RWPE2 (cell line): ENCODE measurements around the gene HPD.

Experiments used
- ATAC-seq: fragments of 200-7000 bp; cut with Tn5 transposase; 3 replicates; pipeline ENCODE4 v1.9.1; 2021; ENCODE audit warnings: low read depth
- DNase-seq: peaks from one replicate; pipeline ENCODE4 v3.0.0-alpha.2; 2020; ENCODE audit warnings: low spot score
- H3K27ac ChIP-seq: fragments of 450-650 bp; 2 replicates; pipeline ENCODE4 v1.5.1; 2017; ENCODE audit warnings: mild to moderate bottlenecking; ENCODE audit not compliant: poor library complexity, severe bottlenecking
- H3K27me3 ChIP-seq: fragments of 250-450 bp; sonication (Bioruptor Pico); 2 replicates; pipeline ENCODE4 v1.5.1; 2021; ENCODE audit warnings: mild to moderate bottlenecking, moderate library complexity; ENCODE audit not compliant: insufficient read depth, poor library complexity, severe bottlenecking
- H3K36me3 ChIP-seq: fragments of 250-450 bp; sonication (Bioruptor Pico); 2 replicates; pipeline ENCODE4 v1.5.1; 2020; ENCODE audit warnings: low read depth, mild to moderate bottlenecking, moderate library complexity
- H3K4me1 ChIP-seq: fragments of 250-450 bp; sonication (Bioruptor Pico); 2 replicates; pipeline ENCODE4 v1.5.1; 2021; ENCODE audit warnings: mild to moderate bottlenecking, moderate library complexity; ENCODE audit not compliant: insufficient read depth, poor library complexity, severe bottlenecking
- H3K4me3 ChIP-seq: fragments of 250-450 bp; sonication (Bioruptor Pico); 2 replicates; pipeline ENCODE4 v1.5.1; 2021; ENCODE audit warnings: mild to moderate bottlenecking, moderate library complexity; ENCODE audit not compliant: severe bottlenecking
- H3K9me3 ChIP-seq: fragments of 250-450 bp; sonication (Bioruptor Pico); 2 replicates; pipeline ENCODE4 v1.5.1; 2021; ENCODE audit warnings: mild to moderate bottlenecking, moderate library complexity; ENCODE audit not compliant: severe bottlenecking
- CTCF ChIP-seq: fragments of 450-650 bp; IDR thresholded peaks from one replicate; pipeline ENCODE4 v1.5.1; 2017; ENCODE audit warnings: mild to moderate bottlenecking, moderate library complexity; ENCODE audit not compliant: poor library complexity, severe bottlenecking

HPD gene

GRCh38 chr12:121800694-121801594 is 57.7 kb downstream of the HPD start:
- DNase-seq (peak; percentile 76), ATAC-seq (no peak)
- TF ChIP-seq CTCF, result no peak
- peaks cover 18% of the 10 kb centered on the region for H3K36me3 ChIP-seq
- H3K4me3 ChIP-seq, result peak overlapping the region; percentile 94
- no peaks in the 10 kb centered on the region for H3K9me3 ChIP-seq
- peak overlapping the region; percentile 100 for H3K27ac ChIP-seq
- H3K4me1 ChIP-seq, result peaks cover 36% of the 10 kb centered on the region
- H3K27me3 ChIP-seq, result no peaks in the 10 kb centered on the region

DNA sequence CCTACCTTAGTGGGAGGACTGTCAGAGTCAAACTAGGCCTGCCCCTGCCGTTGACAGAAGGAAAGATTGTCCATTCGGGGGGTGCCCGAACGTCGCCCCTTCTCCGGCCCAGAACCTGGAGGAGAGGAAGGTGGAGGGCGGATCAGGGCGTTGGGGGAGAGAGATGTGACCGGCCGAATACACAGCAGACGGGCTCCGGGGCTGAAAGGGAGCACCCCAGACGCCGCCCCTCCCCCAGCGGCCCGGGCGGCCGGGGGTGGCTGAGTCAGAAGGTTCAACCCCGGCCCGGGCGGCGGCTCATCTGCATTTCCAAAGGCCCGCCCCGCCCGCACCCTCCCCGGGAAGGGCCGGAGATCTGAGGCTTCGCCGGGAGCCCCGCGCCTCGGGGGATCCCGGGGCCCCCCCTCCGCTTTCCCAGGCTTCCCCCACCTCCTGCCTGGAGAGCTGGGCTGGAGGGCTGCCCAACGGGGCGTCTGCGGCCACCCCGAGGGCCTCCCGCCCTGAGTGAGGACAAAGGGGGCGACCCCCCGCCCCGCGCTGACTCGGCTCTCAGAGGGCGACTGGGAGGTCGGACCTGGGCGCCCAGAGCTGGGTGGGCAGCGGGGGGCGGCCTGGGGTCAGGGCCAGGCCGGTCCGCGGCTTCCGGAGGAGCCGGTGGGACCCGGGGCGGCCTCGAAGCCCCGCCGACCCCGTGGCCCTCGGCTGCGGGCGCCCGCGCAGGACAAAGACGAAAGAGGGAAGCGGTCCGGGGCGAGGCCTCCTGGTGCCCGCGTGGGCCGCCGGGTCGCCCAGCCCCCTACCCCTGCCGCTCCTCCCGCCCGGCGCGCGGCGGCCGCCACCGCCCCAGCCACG is 58.6 kb downstream of the HPD start:
- Histone ChIP-seq H3K4me3 (peak overlapping the region; percentile 94), H3K9me3 (no peaks in the 10 kb centered on the region), H3K27ac (peak overlapping the region; percentile 100), H3K36me3 (peaks cover 15% of the 10 kb centered on the region; the same call in 1 of the 2 replicates), H3K27me3 (no peaks in the 10 kb centered on the region), H3K4me1 (peaks cover 36% of the 10 kb centered on the region)
- no peak for TF ChIP-seq CTCF
- ATAC-seq (peak; percentile 20), DNase-seq (peak; percentile 93)

GRCh38 chr12:121799156-121799841 is 59.4 kb downstream of the HPD start:
- Histone ChIP-seq H3K4me1 (peaks cover 36% of the 10 kb centered on the region), H3K27me3 (no peaks in the 10 kb centered on the region), H3K9me3 (no peaks in the 10 kb centered on the region), H3K36me3 (peaks cover 15% of the 10 kb centered on the region; the same call in 1 of the 2 replicates), H3K4me3 (peak overlapping the region; percentile 94), H3K27ac (peak overlapping the region; percentile 100)
- DNase-seq, result peak; percentile 81
- peak; percentile 29 for ATAC-seq
- TF ChIP-seq CTCF, result no peak

- peak overlapping the region; percentile 12 for H3K4me3 ChIP-seq
- DNase-seq (no peak), ATAC-seq (no peak)
- H3K9me3 ChIP-seq, result no peaks in the 10 kb centered on the region
- H3K36me3 ChIP-seq, result peaks cover 15% of the 10 kb centered on the region; the same call in 1 of the 2 replicates
- H3K27me3 ChIP-seq, result no peaks in the 10 kb centered on the region
- H3K4me1 ChIP-seq, result peaks cover 36% of the 10 kb centered on the region
- no peak for TF ChIP-seq CTCF
- H3K27ac ChIP-seq, result peak overlapping the region; percentile 100
These were observed 59.9 kb downstream of the HPD start for GRCh38 chr12:121798787-121799155.
